GM18526 (cell line): ENCODE measurements around the gene DLK2.

ENCODE experiments used
- POLR2A ChIP-seq: IDR thresholded peaks from 3 replicates; pipeline ENCODE4 v1.6.1; 2011; ENCODE audit not compliant: insufficient read length; ENCODE audit errors: extremely low read depth

DLK2 gene

DNA sequence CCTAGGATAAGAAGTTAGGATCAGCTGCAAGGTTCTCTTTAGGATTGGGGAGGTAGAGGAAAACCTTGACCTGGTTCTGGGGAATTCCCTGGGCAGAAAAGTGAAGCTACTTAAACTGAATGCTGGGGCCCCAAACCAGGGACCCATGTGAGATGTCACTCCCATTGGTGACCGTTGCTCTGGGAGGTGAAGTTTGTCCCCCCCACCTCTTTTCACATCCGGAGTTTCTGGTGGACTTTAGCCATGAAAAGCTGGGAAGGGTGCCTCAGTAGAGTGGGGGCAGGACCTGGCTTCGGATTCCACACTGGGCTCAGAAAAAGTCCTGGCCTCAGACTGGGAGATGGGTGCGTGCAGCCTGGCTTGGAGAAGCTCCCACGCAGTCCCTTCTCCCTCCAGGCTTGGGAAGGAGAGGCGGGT lies 35.2 kb upstream of the DLK2 start:
- no peak for TF ChIP-seq POLR2A

DNA sequence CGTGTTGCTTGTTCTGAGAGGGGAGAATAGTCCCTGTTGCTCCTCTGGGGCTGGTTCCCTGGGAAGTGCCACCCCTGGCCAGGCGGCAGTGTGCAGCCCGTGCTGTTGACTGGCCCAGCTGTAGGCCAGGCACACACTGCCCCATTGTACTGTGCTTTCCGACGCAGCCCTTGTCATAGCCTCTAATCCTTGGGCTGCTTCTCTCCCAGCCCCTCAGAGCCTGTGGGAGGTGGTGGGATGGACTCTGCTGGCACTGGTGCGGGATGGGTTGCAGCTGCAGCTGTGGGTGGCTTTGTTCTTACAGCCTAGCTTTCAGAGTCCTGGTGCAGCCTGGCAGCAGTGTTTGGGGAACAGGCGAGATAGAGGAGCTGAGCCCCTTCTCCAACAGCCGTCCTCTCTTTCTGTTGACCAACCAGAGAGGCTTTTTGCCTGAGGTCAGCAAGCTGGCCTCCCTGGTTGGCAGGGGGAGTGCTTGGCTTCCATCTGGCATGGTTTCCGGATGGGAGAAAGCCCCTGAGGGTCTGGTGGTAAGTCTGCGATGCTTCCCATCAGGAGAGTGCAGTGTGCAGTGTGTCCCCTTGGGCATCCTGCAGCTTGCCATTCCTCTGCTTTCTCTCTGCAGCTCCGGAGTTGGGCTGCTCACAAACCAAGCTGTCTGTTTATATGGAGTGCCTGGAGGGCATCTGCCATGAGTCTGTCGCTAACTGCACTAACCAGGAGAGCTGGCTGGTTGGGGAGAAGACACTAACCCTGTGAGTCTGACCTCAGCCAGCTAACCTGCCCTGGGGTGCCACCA lies 34.1 kb upstream of the DLK2 start:
- no peak for TF ChIP-seq POLR2A

DNA sequence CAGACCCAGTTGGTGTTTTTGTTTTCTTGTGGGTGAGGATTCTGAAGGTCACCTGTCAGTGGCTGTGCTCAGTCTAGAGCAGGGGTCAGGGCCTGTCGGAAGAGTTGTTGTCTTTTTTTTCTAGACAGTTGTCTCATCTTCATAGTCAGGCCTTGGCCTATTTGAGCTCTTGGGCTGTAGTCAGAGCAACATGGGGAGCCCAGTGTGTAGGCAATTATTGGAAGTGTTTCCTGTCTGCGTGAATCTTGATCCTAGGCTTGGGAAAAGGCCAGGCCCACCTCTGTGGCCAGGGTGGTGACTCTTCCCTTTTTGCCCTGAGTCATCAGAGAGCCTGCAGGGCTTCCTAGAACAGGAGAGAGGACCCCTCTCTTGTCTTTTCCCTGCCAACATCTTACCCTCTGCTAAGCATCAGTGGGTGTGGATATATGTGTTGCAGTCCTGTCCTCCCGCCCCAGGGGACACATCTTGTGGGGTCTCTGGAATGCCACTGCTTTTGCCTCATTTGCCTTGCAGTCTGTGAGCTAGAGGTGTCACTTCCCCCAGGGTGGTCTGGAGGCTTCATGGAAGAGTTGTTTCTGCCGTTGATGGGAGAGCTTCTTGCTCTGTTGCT lies 33.4 kb upstream of the DLK2 start:
- TF ChIP-seq POLR2A: no peak

DNA sequence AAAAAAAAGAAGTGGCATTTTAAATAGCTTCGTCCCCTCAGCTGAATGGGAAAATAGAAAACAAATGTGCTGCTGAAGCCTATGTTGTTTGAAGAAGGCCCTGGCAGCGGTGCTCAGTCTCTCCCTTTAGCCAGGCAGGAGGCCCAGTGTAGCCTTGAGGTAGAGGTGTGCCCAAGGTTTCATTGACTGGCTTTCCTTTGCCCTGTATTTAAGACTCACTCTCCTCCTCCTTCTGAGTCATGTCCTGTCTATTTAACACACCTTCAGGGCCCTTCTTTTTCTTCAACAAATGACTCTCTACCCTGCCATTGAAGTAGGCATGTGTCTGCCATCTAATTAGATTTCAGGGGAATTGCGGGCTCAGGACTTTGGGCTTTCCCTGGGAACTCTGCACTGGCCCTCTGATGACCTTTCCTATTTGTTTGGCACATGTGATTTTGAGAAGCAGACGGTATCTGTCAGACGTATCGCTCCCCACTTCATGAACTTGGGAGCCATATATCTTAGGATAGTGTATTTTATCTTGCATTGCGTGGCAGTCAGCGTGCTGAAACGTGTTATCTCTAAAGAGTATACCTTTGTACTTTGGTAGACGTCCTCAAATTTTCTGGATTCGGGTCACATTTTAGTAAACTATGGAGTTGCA lies 26.4 kb upstream of the DLK2 start:
- no peak for TF ChIP-seq POLR2A

DNA sequence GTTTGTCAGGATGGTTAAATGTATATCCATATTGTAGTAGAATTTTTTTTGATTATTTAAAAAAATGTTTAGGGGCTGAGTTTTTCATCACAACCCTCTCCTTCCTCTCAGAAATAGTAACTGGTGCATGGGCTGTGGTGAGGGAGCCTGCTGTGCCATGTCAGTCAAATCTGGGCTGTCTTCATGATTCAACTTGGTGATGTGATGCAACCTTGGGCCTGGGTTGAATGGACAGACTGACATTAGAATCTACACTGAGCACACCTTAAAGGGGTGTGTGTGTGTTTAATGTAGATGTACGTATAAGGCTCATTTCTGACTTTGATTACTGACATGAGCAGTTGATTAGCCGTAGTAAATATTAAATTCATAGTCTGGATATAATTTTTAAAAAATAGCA lies 25.7 kb upstream of the DLK2 start:
- TF ChIP-seq POLR2A: no peak

DNA sequence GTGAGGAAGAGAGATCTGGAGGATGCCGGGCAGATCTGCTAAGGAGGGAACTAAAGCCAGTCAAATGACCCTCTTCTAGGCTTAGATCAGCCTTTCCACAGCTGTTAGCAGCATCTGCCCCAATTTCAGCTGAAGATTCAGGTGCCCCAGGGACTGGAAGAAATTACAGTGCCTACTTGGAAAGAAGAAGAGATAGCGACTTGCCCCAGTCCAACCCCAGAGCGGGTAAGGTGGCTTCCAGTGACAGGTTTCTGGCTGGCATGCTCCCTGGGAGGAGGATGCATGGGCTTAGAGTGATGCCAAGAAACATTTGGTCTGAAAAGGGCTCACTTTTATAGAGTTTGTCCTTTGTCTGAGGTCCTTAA lies 22.6 kb upstream of the DLK2 start:
- no peak for TF ChIP-seq POLR2A

DNA sequence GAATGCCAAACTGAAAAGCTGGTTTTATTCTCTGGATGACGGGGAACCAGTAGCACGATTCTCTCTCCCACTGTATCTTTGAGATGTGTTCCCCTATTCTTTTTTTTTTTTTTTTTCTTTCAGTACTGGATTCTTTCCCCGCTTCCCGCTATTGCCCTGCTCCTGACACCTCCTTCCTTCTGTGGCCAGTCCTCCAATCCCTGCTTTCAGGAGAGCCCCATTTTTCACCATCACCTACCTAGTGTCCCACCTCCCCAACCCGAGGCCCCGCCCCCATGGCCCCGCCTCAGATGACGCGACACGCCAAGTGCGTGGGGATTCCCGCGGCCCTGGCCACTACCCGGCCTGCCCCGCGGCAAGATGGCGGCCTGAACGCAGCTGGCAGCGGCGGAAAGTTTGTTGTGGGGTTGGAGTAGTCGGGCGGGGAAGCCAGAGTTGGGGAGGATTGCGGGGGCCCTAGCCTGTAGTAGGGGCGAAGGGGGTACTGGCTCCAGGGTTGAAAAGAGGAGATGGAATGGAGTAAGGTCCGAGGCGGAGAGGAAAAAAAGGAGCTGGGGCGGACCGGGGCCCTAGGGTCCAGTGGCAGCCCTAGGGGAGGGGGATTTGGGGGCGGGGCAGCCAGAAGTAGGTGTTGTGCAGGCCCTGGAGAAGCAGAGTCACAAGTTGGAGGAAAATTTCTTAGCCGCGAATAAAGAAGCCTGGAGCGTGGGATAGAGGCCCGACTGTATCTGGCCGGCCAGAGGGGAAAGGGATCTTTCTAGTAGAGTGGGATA lies 22.1 kb upstream of the DLK2 start, which contains the start of gene TJAP1:
TSS of gene TJAP1 (plus strand) at position 336 of the 773 bp plus-strand sequence. CDS start 21,432 bp downstream, outside the sequence.
- peak; percentile 88 for TF ChIP-seq POLR2A

DNA sequence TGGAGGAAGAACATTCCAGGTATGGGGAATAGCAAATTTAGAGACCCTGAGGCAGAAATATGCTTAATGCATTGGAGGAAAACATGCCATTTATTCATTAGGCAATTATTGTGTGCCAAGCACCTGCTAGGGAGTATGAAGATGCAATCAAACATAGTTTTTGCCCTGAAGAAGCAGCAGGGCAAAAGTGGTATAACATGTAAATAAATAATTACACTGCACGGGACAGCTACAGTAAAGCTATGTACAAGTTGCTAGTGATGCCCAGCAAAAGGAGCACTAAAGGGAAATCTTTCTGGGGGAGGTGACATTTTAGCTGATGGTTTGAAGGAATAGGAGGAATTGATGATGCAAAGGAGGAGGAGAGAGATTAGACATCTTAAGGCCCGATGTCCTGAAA lies 21.4 kb upstream of the DLK2 start:
- TF ChIP-seq POLR2A: no peak

DNA sequence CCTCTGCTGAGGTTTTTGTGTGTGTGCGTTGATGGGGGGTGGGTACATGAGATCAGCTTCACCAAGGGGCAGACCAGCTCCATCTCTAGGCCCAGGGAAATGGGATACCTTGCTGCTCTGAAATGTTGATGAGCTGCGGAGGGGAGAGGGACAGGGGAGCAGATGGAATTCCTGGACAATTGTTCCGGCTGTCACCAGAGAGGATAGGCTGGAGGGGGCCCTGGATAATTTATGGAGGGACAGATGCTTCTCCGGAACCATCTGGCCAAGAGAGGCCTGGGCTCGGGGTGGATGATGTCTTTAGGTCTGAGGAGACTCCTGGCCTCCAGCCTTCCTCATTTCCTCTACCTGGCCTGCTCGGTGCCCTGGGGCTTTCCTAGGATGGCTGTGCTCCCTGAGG lies 20.2 kb upstream of the DLK2 start:
- no peak for TF ChIP-seq POLR2A

DNA sequence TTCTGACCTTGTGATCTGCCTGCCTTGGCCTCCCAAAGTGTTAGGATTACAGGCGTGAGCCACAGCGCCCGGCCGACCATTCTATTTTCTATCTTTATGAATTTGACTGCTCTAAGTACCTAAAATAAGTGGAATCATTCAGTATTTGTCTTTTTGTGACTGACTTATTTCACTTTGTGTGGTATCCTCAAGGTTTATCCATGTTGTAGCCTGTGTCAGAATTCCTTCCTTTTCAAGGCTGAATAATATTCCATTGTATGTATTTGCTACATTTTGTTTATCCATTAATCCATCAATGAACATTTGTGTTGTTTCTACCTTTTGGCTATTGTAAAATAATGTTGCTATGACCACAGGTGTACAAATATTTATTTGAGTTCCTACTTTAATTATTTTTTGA lies 17.2 kb upstream of the DLK2 start:
- TF ChIP-seq POLR2A: no peak

DNA sequence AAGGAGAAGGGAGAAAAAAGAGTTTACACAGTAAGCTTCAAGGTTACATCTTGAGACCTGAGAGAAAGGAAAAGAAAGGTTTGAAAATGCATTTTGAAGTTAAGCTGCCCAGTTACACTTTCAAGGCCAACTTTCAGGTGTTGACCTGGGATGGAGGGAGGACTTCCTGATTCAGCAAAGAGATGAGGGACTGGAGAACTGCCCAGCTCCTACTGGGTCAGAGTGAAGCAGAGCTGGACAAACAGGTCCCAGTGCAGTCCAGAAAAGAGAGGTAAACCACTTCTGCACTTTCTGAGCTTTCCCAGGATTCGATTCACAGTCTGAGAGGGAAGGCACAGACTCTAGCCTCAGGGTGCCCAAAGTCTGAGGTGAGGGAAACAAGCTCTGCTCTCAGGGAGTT lies 16.1 kb upstream of the DLK2 start:
- TF ChIP-seq POLR2A: no peak

DNA sequence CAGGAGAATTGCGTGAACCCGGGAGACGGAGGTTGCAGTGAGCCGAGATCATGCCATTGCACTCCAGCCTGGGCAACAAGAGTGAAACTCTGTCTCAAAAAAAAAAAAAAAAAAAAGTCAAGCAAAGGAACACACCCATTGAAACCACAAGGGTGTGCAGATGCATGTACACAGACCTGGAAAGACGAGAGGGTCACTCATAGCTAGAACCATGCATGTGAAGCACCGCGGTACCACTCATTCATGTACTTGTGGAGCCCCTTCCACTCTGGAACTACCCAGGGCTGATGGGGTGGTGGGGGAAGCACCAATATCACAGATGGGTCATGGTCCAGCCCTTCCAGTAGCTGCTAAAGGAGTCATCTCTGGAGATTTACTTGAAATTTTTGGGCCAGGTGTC lies 14.6 kb upstream of the DLK2 start:
- TF ChIP-seq POLR2A: no peak

DNA sequence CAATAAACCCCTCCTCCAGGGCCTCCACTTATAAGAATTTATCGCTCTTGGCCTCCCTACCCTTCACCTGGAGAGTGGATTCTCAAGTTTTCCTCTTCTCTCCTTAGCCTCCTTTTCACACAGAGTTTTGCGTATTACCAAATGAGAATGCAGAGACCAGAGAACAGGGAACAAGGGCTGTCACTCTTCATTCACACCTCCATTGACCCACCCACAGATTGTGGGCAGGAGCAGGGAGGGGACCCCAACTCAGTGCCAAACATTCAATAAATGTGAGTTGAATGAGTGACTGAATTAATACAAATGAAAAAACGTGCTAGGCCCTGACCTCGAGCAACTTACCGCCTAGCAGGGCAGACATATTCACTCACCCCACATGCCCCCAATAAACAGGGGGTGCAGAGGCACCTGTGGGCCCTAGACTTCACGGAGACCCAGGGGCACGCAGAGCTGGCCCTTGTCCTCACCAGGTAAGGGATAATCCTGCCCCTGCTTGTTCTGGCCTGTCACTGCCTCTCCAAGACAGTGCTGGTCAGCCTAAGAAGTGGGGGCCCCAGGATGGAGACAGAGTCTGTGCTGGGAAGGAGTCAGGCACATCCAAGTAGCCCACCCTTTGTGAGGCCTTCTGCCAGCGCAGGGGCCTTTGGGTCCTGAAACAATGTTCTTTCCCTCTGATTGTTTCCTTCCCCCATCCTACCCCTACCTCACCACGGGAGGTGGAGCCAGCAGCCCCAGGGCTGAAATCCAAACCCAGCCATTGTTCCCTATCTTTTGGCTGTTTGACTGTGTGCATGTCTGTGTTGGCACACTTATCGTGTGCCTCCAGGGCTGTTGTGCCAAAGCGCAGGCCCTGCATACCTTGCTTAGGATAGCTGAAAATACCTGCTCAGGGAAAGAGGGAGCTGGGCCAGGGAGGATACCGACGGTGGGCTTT lies 13.7 kb upstream of the DLK2 start:
- no peak for TF ChIP-seq POLR2A

DNA sequence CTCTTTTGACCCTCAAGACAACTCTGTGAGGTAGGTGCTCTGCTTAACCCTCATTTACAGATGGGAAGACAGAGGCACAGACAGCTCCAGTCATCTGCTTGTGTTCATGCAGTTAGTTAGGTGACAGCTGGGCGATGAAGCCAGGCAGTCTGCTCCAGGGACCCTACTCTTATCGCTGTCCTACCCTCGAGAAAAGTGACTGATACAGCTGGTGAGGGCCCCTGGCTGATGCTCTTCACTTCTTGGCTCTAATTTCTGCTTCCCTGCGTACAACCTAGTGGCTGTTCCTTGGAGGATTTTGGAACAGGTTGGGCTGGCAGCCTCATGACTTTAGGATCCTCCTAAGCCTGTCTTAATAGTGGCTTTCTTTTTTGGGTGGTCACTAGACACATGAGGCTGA lies 12.9 kb upstream of the DLK2 start:
- no peak for TF ChIP-seq POLR2A
